Measurements from ENCODE around the gene AIM2. TPM values are rescaled to one million over a fixed set of nuclear protein-coding genes. Genes with fewer than 3 reads are reported as not detected.

The AIM2 gene
- total RNA-seq, 1 experiment from 2014 or later, result not detected

- Histone ChIP-seq H3K4me3 (no peak overlapping the region), H3F3A (ENCODE audit: insufficient read depth, low read depth) (no peaks in the 10 kb centered on the region), H3K9me2 (ENCODE audit: insufficient read depth) (no peaks in the 10 kb centered on the region), H3K9me3 (ENCODE audit: insufficient read depth, low read depth) (no peaks in the 10 kb centered on the region), H3K27ac (no peak overlapping the region), H3K36me3 (ENCODE audit: low read depth) (no peaks in the 10 kb centered on the region), H4K20me1 (ENCODE audit: insufficient read depth) (no peaks in the 10 kb centered on the region), H3K4me2 (no peak overlapping the region), H3K27me3 (ENCODE audit: insufficient read depth, low read depth) (0 out of 2 replicates have a peak, but pooled peaks cover 4% of the 10 kb centered on the region), H3K79me2 (ENCODE audit: low read depth) (no peaks in the 10 kb centered on the region), H3K4me1 (replicated peaks; ENCODE audit: insufficient read depth) (no peaks in the 10 kb centered on the region), H2AFZ (no peak overlapping the region)
- no TSS peak for BruUV-seq (replicated peaks)
- DNase-seq, result no peak
- no peak for TF ChIP-seq EZH2 (IDR thresholded peaks at IDR 0.05; ENCODE audit: low read depth)
- intact Hi-C loops (cut with micrococcal nuclease; ENCODE audit: unreplicated experiment), result no loop called here
- ChIA-PET CTCF (no interaction called here), POLR2A (ENCODE audit: unreplicated experiment) (no interaction called here)
Measured at GRCh38 chr1:159091607-159092031, 15.1 kb upstream of the AIM2 start.

DNA sequence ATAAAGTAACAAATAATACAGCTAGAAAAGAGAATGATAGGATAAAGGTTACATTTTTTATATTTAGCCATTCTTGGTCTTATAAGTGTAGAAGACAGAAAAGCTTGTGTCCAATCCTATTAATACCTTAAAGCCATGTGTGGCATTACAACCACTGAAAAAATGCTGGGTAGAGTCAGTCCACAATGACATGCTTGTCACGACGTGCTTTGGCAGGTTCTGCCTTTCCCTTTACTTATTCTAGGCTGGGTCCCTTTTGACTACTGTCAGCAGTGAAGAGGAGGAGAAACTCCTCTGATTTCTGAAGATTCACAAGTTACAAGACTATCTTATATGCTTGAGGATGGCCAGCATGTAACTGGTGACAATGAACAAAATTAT lies 14.6 kb upstream of the AIM2 start:
- ChIA-PET POLR2A (ENCODE audit: unreplicated experiment) (no interaction called here), CTCF (no interaction called here)
- Histone ChIP-seq H3K4me1 (replicated peaks; ENCODE audit: insufficient read depth) (no peaks in the 10 kb centered on the region), H3F3A (ENCODE audit: insufficient read depth, low read depth) (no peaks in the 10 kb centered on the region), H3K9me2 (ENCODE audit: insufficient read depth) (no peaks in the 10 kb centered on the region), H2AFZ (no peak overlapping the region), H3K9me3 (ENCODE audit: insufficient read depth, low read depth) (no peaks in the 10 kb centered on the region), H3K4me2 (no peak overlapping the region), H4K20me1 (ENCODE audit: insufficient read depth) (no peaks in the 10 kb centered on the region), H3K36me3 (ENCODE audit: low read depth) (no peaks in the 10 kb centered on the region), H3K27me3 (ENCODE audit: insufficient read depth, low read depth) (0 out of 2 replicates have a peak, but pooled peaks cover 4% of the 10 kb centered on the region), H3K27ac (no peak overlapping the region), H3K4me3 (no peak overlapping the region), H3K79me2 (ENCODE audit: low read depth) (no peaks in the 10 kb centered on the region)
- BruUV-seq (replicated peaks), result no TSS peak
- no peak for TF ChIP-seq EZH2 (IDR thresholded peaks at IDR 0.05; ENCODE audit: low read depth)
- TF ChIP-seq, protein P1, sequence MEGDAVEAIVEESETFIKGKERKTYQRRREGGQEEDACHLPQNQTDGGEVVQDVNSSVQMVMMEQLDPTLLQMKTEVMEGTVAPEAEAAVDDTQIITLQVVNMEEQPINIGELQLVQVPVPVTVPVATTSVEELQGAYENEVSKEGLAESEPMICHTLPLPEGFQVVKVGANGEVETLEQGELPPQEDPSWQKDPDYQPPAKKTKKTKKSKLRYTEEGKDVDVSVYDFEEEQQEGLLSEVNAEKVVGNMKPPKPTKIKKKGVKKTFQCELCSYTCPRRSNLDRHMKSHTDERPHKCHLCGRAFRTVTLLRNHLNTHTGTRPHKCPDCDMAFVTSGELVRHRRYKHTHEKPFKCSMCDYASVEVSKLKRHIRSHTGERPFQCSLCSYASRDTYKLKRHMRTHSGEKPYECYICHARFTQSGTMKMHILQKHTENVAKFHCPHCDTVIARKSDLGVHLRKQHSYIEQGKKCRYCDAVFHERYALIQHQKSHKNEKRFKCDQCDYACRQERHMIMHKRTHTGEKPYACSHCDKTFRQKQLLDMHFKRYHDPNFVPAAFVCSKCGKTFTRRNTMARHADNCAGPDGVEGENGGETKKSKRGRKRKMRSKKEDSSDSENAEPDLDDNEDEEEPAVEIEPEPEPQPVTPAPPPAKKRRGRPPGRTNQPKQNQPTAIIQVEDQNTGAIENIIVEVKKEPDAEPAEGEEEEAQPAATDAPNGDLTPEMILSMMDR (conservative IDR thresholded peaks at IDR 0.05), result no peak
- intact Hi-C loops (cut with micrococcal nuclease; ENCODE audit: unreplicated experiment), result no loop called here
- no peak for DNase-seq

DNA sequence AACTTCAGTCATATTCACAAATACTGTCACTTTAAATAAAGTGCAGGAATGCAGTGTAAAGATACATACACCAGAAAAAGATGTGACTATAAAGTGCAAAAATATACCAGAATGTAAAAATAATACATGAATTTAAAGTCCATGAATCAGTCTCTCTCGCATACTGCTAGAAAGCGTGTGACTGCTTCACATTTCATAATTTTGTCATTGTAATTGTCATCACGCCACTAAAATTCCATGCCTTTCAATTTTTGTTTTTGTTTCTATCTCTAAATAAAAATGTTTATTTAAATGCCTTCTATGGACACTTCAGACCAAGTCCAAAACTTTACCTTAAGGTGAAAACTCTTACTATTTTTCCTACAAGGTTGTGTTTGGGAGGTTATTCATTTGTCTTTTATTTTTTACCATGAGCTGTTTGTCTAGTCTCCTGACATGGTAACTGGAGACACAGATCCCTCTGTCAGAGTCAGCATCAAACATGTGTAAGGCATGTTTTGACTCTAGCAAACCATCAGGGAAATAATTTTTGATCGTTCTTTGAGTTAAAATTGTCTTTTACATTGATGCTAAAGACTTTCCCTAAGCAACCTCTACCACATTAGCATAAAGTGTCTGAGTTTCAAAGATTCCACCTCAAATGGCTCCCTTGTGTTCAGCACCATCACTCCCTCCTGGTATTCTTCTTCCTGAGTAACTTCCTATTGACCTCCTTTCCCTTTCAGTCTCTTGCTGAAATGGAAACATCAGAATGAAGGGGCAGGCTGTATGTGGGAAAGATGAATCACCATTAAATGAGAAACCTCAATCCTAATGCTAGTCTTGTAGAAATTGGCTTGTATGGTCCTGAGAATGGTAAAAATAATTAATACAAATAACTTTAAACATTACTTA lies 14.0 kb upstream of the AIM2 start:
- H3K9me2 ChIP-seq (ENCODE audit: insufficient read depth), result no peaks in the 10 kb centered on the region
- H3K9me3 ChIP-seq (ENCODE audit: insufficient read depth, low read depth), result no peaks in the 10 kb centered on the region
- no peak for DNase-seq
- no TSS peak for BruUV-seq (replicated peaks)
- ChIA-PET CTCF (no interaction called here), POLR2A (ENCODE audit: unreplicated experiment) (no interaction called here)
- H2AFZ ChIP-seq, result no peak overlapping the region
- intact Hi-C loops (cut with micrococcal nuclease; ENCODE audit: unreplicated experiment), result no loop called here
- no peak overlapping the region for H3K27ac ChIP-seq
- no peaks in the 10 kb centered on the region for H3K36me3 ChIP-seq (ENCODE audit: low read depth)
- no peaks in the 10 kb centered on the region for H3F3A ChIP-seq (ENCODE audit: insufficient read depth, low read depth)
- no peaks in the 10 kb centered on the region for H4K20me1 ChIP-seq (ENCODE audit: insufficient read depth)
- H3K4me1 ChIP-seq (replicated peaks; ENCODE audit: insufficient read depth), result no peaks in the 10 kb centered on the region
- H3K27me3 ChIP-seq (ENCODE audit: insufficient read depth, low read depth), result 0 out of 2 replicates have a peak, but pooled peaks cover 4% of the 10 kb centered on the region
- H3K4me3 ChIP-seq, result no peak overlapping the region
- H3K79me2 ChIP-seq (ENCODE audit: low read depth), result no peaks in the 10 kb centered on the region
- H3K4me2 ChIP-seq, result no peak overlapping the region
- TF ChIP-seq EZH2 (IDR thresholded peaks at IDR 0.05; ENCODE audit: low read depth), result no peak
- TF ChIP-seq, protein P1 (conservative IDR thresholded peaks at IDR 0.05), result no peak

Measured in PC-9 (cell line).